CD1c-positive myeloid dendritic cell (primary cell): Measurements from ENCODE around the gene SMO.
A peak's percentile ranks its signal among the peaks of the same experiment; 100 is the strongest.
"Not testable (repeated sequence)": the region's sequence is repeated elsewhere in the genome, so short reads cannot be mapped to it uniquely, and the experiment has no call there.

Experiments
- DNase-seq: peaks from one replicate; pipeline ENCODE4 v3.0.0-alpha.2; 2016; ENCODE audit errors: extremely low spot score

SMO gene

DNA sequence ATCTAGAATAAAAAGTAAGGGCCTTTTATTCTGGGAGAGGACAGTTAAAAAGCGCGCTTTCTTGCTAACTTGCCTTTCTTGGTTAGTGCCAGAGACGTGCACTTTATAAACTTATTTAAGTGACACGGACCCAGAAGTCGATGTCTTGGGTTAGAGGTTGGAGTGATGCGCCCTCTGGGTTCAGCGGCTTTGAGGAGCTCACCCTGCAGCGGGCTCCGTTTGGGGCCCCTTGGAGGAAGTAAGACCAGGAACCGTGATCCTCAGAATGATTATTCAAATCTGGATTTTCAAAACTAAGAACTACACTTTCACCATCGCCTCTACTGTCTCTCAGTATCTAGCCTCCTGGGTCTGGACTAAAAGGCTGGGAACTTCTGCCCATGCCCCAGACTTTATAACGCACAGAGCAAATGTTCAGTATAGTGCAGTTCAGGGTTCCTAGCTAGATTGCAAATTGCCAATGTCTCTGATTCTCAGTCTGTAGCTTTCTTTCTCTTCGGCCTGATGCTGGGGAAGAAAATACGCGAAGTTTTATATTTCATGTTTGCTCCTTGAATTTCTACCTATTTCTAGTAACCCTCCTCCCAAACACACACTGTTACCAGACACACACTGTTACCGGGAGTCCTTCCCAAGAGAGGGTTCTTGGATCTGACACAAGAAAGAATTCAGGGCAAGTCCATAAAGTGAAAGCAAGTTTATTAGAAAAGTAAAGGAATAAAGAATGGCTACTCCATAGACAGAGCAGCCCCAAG lies 18.6 kb upstream of the SMO start:
- DNase-seq, result peak; percentile 69

- DNase-seq, result no peak
Observed at GRCh38 chr7:129170441-129171021, 17.9 kb upstream of the SMO start.

- not testable (repeated sequence) for DNase-seq
Observed at GRCh38 chr7:129173861-129174260, 14.6 kb upstream of the SMO start.

- no peak for DNase-seq
Observed at GRCh38 chr7:129176916-129177710, 11.3 kb upstream of the SMO start.

- DNase-seq, result no peak
Observed at GRCh38 chr7:129184981-129185670, 3.3 kb upstream of the SMO start.

- DNase-seq, result no peak
Observed at GRCh38 chr7:129186749-129187260, 1.6 kb upstream of the SMO start.

DNA sequence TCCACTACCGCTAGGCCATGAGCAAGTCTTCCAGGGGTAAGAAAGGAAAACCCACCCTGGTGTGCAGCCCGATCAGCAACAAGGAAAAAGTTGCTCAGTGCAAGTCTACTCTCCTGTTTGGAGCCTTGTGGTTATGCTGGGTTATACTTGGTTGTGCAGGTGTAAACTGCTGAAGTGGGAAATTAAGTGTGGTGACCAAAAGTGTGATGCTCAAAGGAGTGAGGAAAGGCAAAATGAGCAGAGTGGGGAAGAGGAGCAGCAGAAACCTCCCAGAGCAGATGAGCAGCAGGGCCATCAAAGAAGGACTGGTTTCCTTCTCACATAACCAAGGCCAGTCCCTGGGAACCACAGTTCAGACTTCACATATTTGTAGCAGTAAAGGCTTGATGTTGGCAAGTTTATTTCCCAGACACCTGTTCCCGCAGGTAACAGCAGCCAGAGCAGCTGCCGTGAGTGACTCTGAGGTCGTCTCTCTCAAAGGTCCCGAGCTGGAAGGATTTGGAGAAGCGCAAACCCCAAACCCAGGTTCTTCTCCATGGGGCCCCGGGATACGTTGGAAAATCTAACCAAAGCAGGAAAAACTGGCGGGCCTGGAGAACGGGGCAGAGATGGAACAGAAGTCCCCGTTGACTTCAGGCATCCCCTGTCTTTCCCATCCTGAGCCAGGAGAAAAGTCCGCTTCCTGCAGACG lies 607 bp upstream of the SMO start:
- no peak for DNase-seq

- peak; percentile 16 for DNase-seq
Observed at GRCh38 chr7:129188892-129189660, 643 bp downstream of the SMO start.

DNA sequence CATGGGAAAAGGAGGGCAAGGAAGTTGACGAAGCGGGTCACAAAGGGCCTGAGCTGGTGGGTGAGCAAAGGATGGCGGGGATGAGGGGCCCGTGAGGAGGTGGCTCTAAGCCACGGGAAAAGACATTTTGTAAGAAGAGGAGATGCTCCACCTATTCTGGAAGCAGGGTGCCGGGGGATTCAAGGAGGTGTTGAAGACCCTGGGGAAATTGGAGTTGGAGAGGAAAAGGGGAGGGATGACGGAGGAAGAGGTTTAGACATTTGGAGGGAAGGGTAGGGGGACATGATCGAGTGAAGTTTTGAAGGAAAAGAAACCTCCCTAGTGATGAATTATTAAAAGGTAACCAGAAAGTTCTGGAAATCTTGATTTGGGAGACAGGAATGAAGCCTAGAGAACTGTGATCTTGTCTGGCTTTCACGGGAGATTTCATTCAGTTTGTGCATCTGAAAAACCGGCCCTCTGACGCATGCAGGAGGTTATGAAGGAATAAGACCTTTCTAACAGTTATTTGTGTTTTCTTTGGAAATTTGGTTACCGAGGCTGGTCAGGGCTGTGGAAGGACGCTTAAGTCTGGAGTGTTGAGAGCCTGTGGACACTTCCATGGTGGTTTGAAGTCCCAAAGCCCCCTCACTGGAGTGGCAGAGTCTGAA lies 1.4 kb downstream of the SMO start:
- no peak for DNase-seq

GRCh38 chr7:129191272-129191671 lies 2.8 kb downstream of the SMO start:
- no peak for DNase-seq

DNA sequence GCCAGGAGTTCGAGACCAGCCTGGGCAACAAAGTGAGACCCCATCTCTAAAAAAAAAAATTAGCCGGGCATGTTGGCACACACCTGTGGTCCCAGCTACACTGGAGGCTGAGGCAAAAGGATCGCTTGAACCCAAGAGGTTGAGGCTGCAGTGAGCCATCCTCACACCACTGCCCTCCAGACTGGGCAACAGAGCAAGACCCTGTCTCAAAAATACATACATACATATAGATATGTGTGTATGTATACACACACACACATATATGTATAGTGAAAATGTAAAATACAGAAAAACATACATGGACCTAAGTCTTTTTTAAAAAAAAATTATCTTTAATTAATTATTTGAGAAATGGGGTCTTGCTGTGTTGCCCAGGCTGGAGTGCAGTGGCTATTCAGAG lies 5.5 kb downstream of the SMO start:
- DNase-seq, result no peak

DNA sequence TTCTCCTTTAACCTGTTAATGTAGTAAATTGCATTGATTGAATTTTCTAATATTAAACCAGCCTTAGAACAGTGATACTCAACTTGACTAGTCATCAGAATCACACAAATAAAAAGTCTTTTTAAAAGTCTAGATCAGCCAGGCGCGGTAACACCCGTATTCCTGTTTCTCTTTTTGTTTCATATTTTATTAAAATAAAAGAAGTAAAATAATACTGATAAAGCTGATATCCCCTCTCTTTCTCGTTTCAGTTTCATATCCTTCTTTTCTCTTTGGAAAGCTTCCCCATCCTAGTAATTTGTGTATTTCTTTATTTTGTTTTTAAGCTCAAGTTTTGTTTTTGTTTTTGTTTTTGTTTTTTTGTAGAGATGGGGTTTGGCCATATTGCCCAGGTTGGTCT lies 9.3 kb downstream of the SMO start:
- peak; percentile 50 for DNase-seq

DNA sequence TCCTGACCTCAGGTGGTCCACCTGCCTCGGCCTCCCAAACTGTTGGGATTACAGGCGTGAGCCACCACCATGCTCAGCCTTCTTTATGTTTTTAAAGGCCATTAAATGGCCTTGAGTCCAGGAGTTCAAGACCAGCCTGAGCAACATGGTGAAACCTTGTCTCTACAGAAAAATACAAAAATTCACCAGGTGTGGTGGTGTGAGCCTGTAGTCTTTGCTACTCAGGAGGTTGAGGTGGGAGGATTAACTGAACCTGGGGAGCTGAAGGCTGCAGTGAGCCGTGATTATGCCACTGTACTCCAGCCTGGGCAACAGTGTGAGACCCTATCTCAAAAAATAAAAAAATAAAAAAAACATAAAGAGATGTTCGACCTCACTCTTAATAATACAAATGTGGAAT lies 11.0 kb downstream of the SMO start:
- DNase-seq, result no peak

- DNase-seq, result no peak
Observed at GRCh38 chr7:129202058-129202777, 13.8 kb downstream of the SMO start.

DNA sequence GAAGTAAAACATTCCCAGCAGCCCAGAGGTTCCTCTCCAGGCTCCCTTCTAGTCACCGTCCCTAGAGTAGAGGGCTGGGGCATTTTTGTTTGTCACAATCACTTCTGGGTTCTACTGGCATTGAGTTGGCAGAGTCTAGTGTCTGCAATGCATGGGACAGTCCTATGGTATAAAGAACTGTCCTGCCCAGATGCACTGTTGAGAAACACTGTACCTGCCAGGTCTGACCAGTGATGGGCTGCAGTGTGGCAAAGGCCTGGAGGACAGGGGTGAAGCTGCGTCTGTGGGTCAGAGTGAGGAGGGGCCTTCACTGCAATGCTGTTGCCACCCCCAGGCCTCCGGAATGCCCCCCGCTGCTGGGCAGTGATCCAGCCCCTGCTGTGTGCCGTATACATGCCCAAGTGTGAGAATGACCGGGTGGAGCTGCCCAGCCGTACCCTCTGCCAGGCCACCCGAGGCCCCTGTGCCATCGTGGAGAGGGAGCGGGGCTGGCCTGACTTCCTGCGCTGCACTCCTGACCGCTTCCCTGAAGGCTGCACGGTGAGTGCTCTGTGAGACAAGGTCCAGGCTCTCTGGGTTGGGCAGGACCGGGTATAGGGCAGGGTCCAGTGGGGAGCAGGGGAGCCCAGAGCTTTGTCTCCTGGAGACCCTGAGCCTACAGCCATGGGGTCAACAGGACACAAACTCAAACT lies 14.8 kb downstream of the SMO start:
- no peak for DNase-seq

GRCh38 chr7:129205126-129205818 lies 16.8 kb downstream of the SMO start:
- DNase-seq, result no peak

DNA sequence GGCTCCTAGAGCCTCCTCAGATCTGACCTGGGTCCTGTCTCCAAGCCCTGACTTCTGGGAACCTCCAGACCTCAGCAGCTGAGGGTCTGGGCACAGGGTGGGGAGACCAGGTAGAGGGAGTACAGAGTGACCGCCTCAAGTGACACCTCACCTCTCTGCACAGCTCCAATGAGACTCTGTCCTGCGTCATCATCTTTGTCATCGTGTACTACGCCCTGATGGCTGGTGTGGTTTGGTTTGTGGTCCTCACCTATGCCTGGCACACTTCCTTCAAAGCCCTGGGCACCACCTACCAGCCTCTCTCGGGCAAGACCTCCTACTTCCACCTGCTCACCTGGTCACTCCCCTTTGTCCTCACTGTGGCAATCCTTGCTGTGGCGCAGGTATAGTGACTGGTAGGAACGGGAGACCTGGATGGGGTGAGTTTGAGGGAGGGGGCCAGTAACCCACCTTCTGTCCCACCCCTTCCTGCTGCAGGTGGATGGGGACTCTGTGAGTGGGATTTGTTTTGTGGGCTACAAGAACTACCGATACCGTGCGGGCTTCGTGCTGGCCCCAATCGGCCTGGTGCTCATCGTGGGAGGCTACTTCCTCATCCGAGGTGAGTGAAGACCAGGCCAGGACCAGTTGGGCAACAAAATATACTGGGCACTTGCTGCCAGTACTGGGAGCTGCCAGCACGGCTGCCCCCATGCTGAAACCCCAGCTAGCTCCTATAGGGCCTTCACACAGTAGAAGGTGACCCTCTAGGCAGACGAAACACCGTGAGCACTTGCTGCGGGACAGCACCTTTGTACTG lies 17.8 kb downstream of the SMO start:
- DNase-seq, result peak; percentile 29
